HuH-7 (cell line): ENCODE measurements around the gene GOLGB1.
"Not testable (repeated sequence)": the region's sequence is repeated elsewhere in the genome, so short reads cannot be mapped to it uniquely, and the experiment has no call there.

Experiments used
- DNase-seq: peaks from one replicate; pipeline ENCODE4 v3.0.0; 2011; ENCODE audit warnings: low spot score

The GOLGB1 gene

GRCh38 chr3:121749276-121750086 lies at the start of gene GOLGB1:
GOLGB1 (minus strand) TSS chr3:121749741; CDS start chr3:121730971, 18,770 bp downstream.
- peak; percentile 96 for DNase-seq

- DNase-seq: no peak
Measured at GRCh38 chr3:121796970-121797369, 47.4 kb upstream of the GOLGB1 start.

- DNase-seq: no peak
Measured at GRCh38 chr3:121794264-121794983, 44.9 kb upstream of the GOLGB1 start.

GRCh38 chr3:121793078-121793477 lies 43.5 kb upstream of the GOLGB1 start:
- DNase-seq: no peak

GRCh38 chr3:121786485-121786884 lies 36.9 kb upstream of the GOLGB1 start:
- DNase-seq: no peak

- DNase-seq: not testable (repeated sequence)
Measured at GRCh38 chr3:121782784-121783183, 33.2 kb upstream of the GOLGB1 start.

GRCh38 chr3:121781611-121782010 lies 32.1 kb upstream of the GOLGB1 start:
- no peak for DNase-seq

GRCh38 chr3:121775095-121775494 lies 25.6 kb upstream of the GOLGB1 start:
- not testable (repeated sequence) for DNase-seq

- DNase-seq: no peak
Measured at GRCh38 chr3:121769246-121769645, 19.7 kb upstream of the GOLGB1 start.

GRCh38 chr3:121768452-121768851 lies 18.9 kb upstream of the GOLGB1 start:
- DNase-seq: no peak

GRCh38 chr3:121759541-121760202 lies 10.1 kb upstream of the GOLGB1 start:
- DNase-seq: no peak

GRCh38 chr3:121758727-121759450 lies 9.3 kb upstream of the GOLGB1 start:
- no peak for DNase-seq

GRCh38 chr3:121757812-121758545 lies 8.4 kb upstream of the GOLGB1 start:
- no peak for DNase-seq

GRCh38 chr3:121757087-121757811 lies 7.7 kb upstream of the GOLGB1 start:
- DNase-seq: no peak

GRCh38 chr3:121752772-121753171 lies 3.2 kb upstream of the GOLGB1 start:
- DNase-seq: no peak

GRCh38 chr3:121752261-121752660 lies 2.7 kb upstream of the GOLGB1 start:
- DNase-seq: no peak

GRCh38 chr3:121750087-121750415 lies 510 bp upstream of the GOLGB1 start:
- DNase-seq: no peak

GRCh38 chr3:121748680-121749275 lies 763 bp downstream of the GOLGB1 start:
- no peak for DNase-seq

- no peak for DNase-seq
Measured at GRCh38 chr3:121747976-121748375, 1.6 kb downstream of the GOLGB1 start.

- not testable (repeated sequence) for DNase-seq
Measured at GRCh38 chr3:121743106-121743505, 6.4 kb downstream of the GOLGB1 start.
